Thoracic aorta (tissue), 2 donors: Measurements from ENCODE around the gene SOX14. TPM values are rescaled to one million over a fixed set of nuclear protein-coding genes. Genes with fewer than 3 reads are reported as not detected.

Experiments
- ATAC-seq: fragments of 150-250 bp; one replicate; pipeline ENCODE4 v1.8.0; 2017; ENCODE audit warnings: low read depth; ENCODE audit not compliant: insufficient number of reproducible peaks, low FRiP score
- DNase-seq: peaks from one replicate; pipeline ENCODE4 v3.0.0-alpha.2; 2020; ENCODE audit warnings: low spot score
- H3K27ac ChIP-seq, 2 donors: fragments of 200-600 bp; sonication (generic); 1 replicate in 1 of 2; 2 replicates in 1 of 2; pipeline ENCODE4 v1.5.1; 2016; ENCODE audit warnings: mild to moderate bottlenecking in 2 of 2, moderate library complexity in 2 of 2
- H3K27me3 ChIP-seq: fragments of 200-600 bp; sonication (generic); replicated peaks from 2 replicates; pipeline ENCODE4 v1.6.0; 2016; ENCODE audit warnings: mild to moderate bottlenecking; ENCODE audit not compliant: insufficient read depth
- H3K36me3 ChIP-seq: fragments of 200-600 bp; sonication (generic); one replicate; pipeline ENCODE4 v1.5.1; 2016
- H3K4me1 ChIP-seq, 2 donors: fragments of 200-600 bp; sonication (generic); 1 replicate in 1 of 2; 2 replicates in 1 of 2; pipeline versions ENCODE4 v1.5.1 to v1.6.0; 2016; ENCODE audit warnings: low read depth in 2 of 2, mild to moderate bottlenecking in 1 of 2; ENCODE audit not compliant: control insufficient read depth in 1 of 2
- H3K4me3 ChIP-seq: fragments of 200-600 bp; sonication (generic); 2 replicates; pipeline ENCODE4 v1.5.1; 2016; ENCODE audit warnings: mild to moderate bottlenecking
- H3K9me3 ChIP-seq: fragments of 200-600 bp; sonication (generic); 2 replicates; pipeline ENCODE4 v1.5.1; 2016
- CTCF ChIP-seq: fragments of 200-600 bp; sonication (generic); IDR thresholded peaks from one replicate; pipeline ENCODE4 v1.5.1; 2019; ENCODE audit warnings: antibody characterized with exemption
- total RNA-seq, 2 donors: library from RNA; depleted of rRNA; stranded (reverse); fragments of >200 nt; gene quantifications; one replicate each; pipeline versions ENCODE4 v1.1.0 to v1.2.3, GENCODE V29; 2016

Gene SOX14
- total RNA-seq, 2 donors from 2014 or later, result not detected

GRCh38 chr3:137792626-137793271 is 28.6 kb downstream of the SOX14 start:
- no peak overlapping the region for H3K27ac ChIP-seq
- no peaks in the 10 kb centered on the region for H3K9me3 ChIP-seq
- TF ChIP-seq CTCF, result no peak
- H3K27me3 ChIP-seq, result no peaks in the 10 kb centered on the region
- ATAC-seq, result no peak
- no peaks in the 10 kb centered on the region for H3K4me1 ChIP-seq
- no peak overlapping the region for H3K4me3 ChIP-seq
- no peaks in the 10 kb centered on the region for H3K36me3 ChIP-seq
- DNase-seq, result no peak

GRCh38 chr3:137796993-137797392 is 32.9 kb downstream of the SOX14 start:
- H3K27me3 ChIP-seq, result no peaks in the 10 kb centered on the region
- H3K4me1 ChIP-seq, result no peaks in the 10 kb centered on the region
- no peaks in the 10 kb centered on the region for H3K9me3 ChIP-seq
- no peak for TF ChIP-seq CTCF
- H3K4me3 ChIP-seq, result no peak overlapping the region
- no peaks in the 10 kb centered on the region for H3K36me3 ChIP-seq
- no peak for ATAC-seq
- DNase-seq, result no peak
- H3K27ac ChIP-seq, result no peak overlapping the region

- H3K27me3 ChIP-seq, result no peaks in the 10 kb centered on the region
- no peaks in the 10 kb centered on the region for H3K36me3 ChIP-seq
- no peak for TF ChIP-seq CTCF
- no peak for DNase-seq
- ATAC-seq, result no peak
- H3K27ac ChIP-seq, result no peak overlapping the region
- H3K9me3 ChIP-seq, result no peaks in the 10 kb centered on the region
- H3K4me1 ChIP-seq, result no peaks in the 10 kb centered on the region
- H3K4me3 ChIP-seq, result no peak overlapping the region
Observed at GRCh38 chr3:137803215-137803614, 39.1 kb downstream of the SOX14 start.

- no peak overlapping the region for H3K27ac ChIP-seq
- H3K36me3 ChIP-seq, result no peaks in the 10 kb centered on the region
- ATAC-seq (no peak), DNase-seq (no peak)
- no peak for TF ChIP-seq CTCF
- H3K9me3 ChIP-seq, result no peaks in the 10 kb centered on the region
- no peaks in the 10 kb centered on the region for H3K4me1 ChIP-seq
- H3K27me3 ChIP-seq, result no peaks in the 10 kb centered on the region
- no peak overlapping the region for H3K4me3 ChIP-seq
Observed at GRCh38 chr3:137807998-137808397, 43.9 kb downstream of the SOX14 start.

GRCh38 chr3:137809509-137809908 is 45.4 kb downstream of the SOX14 start:
- no peak overlapping the region for H3K27ac ChIP-seq
- no peaks in the 10 kb centered on the region for H3K36me3 ChIP-seq
- no peaks in the 10 kb centered on the region for H3K9me3 ChIP-seq
- H3K27me3 ChIP-seq, result no peaks in the 10 kb centered on the region
- TF ChIP-seq CTCF, result no peak
- H3K4me1 ChIP-seq, result no peaks in the 10 kb centered on the region
- ATAC-seq, result no peak
- no peak for DNase-seq
- no peak overlapping the region for H3K4me3 ChIP-seq
